ENCODE data around the gene TRPM4.

The TRPM4 gene

GRCh38 chr19:49136771-49137171 is 20.8 kb upstream of the TRPM4 start:
- Histone ChIP-seq H3K27ac (ENCODE audit: low read length) (no peak overlapping the region), H3K4me2 (ENCODE audit: low read depth, low read length) (no peak overlapping the region), H2AFZ (ENCODE audit: low read length) (no peak overlapping the region), H3F3A (ENCODE audit: insufficient read depth, low read length) (no peaks in the 10 kb centered on the region), H3K9ac (ENCODE audit: low read length) (no peak overlapping the region), H3K36me3 (replicated peaks; ENCODE audit: insufficient read depth, low read length) (no peaks in the 10 kb centered on the region), H3K4me3 (ENCODE audit: low read length) (no peak overlapping the region), H3K79me2 (ENCODE audit: low read length) (no peaks in the 10 kb centered on the region), H4K20me1 (ENCODE audit: insufficient read depth, low read length) (no peaks in the 10 kb centered on the region), H3K27me3 (replicated peaks; ENCODE audit: insufficient read depth, low read length) (peaks cover 12% of the 10 kb centered on the region), H3K9me3 (replicated peaks; ENCODE audit: insufficient read depth, low read length) (no peaks in the 10 kb centered on the region), H3K4me1 (ENCODE audit: low read length) (no peaks in the 10 kb centered on the region), H3K9me2 (replicated peaks; ENCODE audit: insufficient read depth, low read length) (no peaks in the 10 kb centered on the region)
- no peak for DNase-seq
- TF ChIP-seq CTCF (IDR thresholded peaks at IDR 0.05; ENCODE audit: low read length) (no peak), EZH2phosphoT487 (IDR thresholded peaks at IDR 0.05; ENCODE audit: low read length) (no peak), EZH2 (optimal IDR thresholded peaks at IDR 0.05; ENCODE audit: low read depth, low read length) (no peak)

- Histone ChIP-seq H3F3A (ENCODE audit: insufficient read depth, low read length) (no peaks in the 10 kb centered on the region), H3K9me3 (replicated peaks; ENCODE audit: insufficient read depth, low read length) (no peaks in the 10 kb centered on the region), H3K4me1 (ENCODE audit: low read length) (peaks cover 6% of the 10 kb centered on the region; the same call in 1 of the 2 replicates), H3K27ac (ENCODE audit: low read length) (no peak overlapping the region), H3K9ac (ENCODE audit: low read length) (no peak overlapping the region), H3K4me2 (ENCODE audit: low read depth, low read length) (no peak overlapping the region), H3K27me3 (replicated peaks; ENCODE audit: insufficient read depth, low read length) (peaks cover 24% of the 10 kb centered on the region), H3K36me3 (replicated peaks; ENCODE audit: insufficient read depth, low read length) (no peaks in the 10 kb centered on the region), H3K9me2 (replicated peaks; ENCODE audit: insufficient read depth, low read length) (no peaks in the 10 kb centered on the region), H4K20me1 (ENCODE audit: insufficient read depth, low read length) (no peaks in the 10 kb centered on the region), H3K79me2 (ENCODE audit: low read length) (no peaks in the 10 kb centered on the region), H3K4me3 (ENCODE audit: low read length) (no peak overlapping the region), H2AFZ (ENCODE audit: low read length) (no peak overlapping the region)
- TF ChIP-seq EZH2 (optimal IDR thresholded peaks at IDR 0.05; ENCODE audit: low read depth, low read length) (no peak), EZH2phosphoT487 (IDR thresholded peaks at IDR 0.05; ENCODE audit: low read length) (no peak), CTCF (IDR thresholded peaks at IDR 0.05; ENCODE audit: low read length) (no peak)
- DNase-seq: no peak
Observed at GRCh38 chr19:49140951-49141350, 16.6 kb upstream of the TRPM4 start.

GRCh38 chr19:49141352-49141751 is 16.2 kb upstream of the TRPM4 start:
- no peak for TF ChIP-seq CTCF (IDR thresholded peaks at IDR 0.05; ENCODE audit: low read length)
- TF ChIP-seq EZH2phosphoT487 (IDR thresholded peaks at IDR 0.05; ENCODE audit: low read length): no peak
- no peak for TF ChIP-seq EZH2 (optimal IDR thresholded peaks at IDR 0.05; ENCODE audit: low read depth, low read length)
- H3K79me2 ChIP-seq (ENCODE audit: low read length): no peaks in the 10 kb centered on the region

More at GRCh38 chr19:49141352-49141751, 16.2 kb upstream of the TRPM4 start:
- no peaks in the 10 kb centered on the region for H3K9me3 ChIP-seq (replicated peaks; ENCODE audit: insufficient read depth, low read length)
- no peak overlapping the region for H3K9ac ChIP-seq (ENCODE audit: low read length)
- H2AFZ ChIP-seq (ENCODE audit: low read length): no peak overlapping the region
- H3K4me3 ChIP-seq (ENCODE audit: low read length): no peak overlapping the region
- H3K36me3 ChIP-seq (replicated peaks; ENCODE audit: insufficient read depth, low read length): no peaks in the 10 kb centered on the region
- peaks cover 26% of the 10 kb centered on the region for H3K27me3 ChIP-seq (replicated peaks; ENCODE audit: insufficient read depth, low read length)
- no peak overlapping the region for H3K27ac ChIP-seq (ENCODE audit: low read length)
- no peaks in the 10 kb centered on the region for H4K20me1 ChIP-seq (ENCODE audit: insufficient read depth, low read length)
- H3K9me2 ChIP-seq (replicated peaks; ENCODE audit: insufficient read depth, low read length): no peaks in the 10 kb centered on the region
- no peaks in the 10 kb centered on the region for H3F3A ChIP-seq (ENCODE audit: insufficient read depth, low read length)
- no peak for DNase-seq
- no peak overlapping the region for H3K4me2 ChIP-seq (ENCODE audit: low read depth, low read length)
- peaks cover 6% of the 10 kb centered on the region; the same call in 1 of the 2 replicates for H3K4me1 ChIP-seq (ENCODE audit: low read length)

All from MM.1S (cell line).